ENCODE measurements around the gene STK16. TPM values are rescaled to one million over a fixed set of nuclear protein-coding genes. Genes with fewer than 3 reads are reported as not detected.

The STK16 gene
- total and polyA plus RNA-seq, 2 experiments from 2014 or later, result 7.7 to 35.6 TPM

GRCh38 chr2:219210196-219210885 lies 34.9 kb upstream of the STK16 start:
- H3K4me2 ChIP-seq, result no peak overlapping the region
- no peaks in the 10 kb centered on the region for H3K36me3 ChIP-seq (replicated peaks; ENCODE audit: insufficient read depth, low read depth)
- H3K9me3 ChIP-seq (ENCODE audit: low read depth), result no peaks in the 10 kb centered on the region
- peaks cover 20% of the 10 kb centered on the region for H3K4me1 ChIP-seq (ENCODE audit: insufficient read depth)
- no peak overlapping the region for H2AFZ ChIP-seq
- no peak for DNase-seq (ENCODE audit: low spot score)
- peaks cover 3% of the 10 kb centered on the region for H4K20me1 ChIP-seq (ENCODE audit: insufficient read depth, poor library complexity, severe bottlenecking)
- H3K27me3 ChIP-seq, result no peaks in the 10 kb centered on the region
- H3K27ac ChIP-seq, result no peak overlapping the region
- H3K4me3 ChIP-seq, result no peak overlapping the region
- TF ChIP-seq CTCF (IDR thresholded peaks at IDR 0.05; ENCODE audit: poor library complexity), result no peak
- no peak for TF ChIP-seq EZH2 (IDR thresholded peaks at IDR 0.05; ENCODE audit: borderline replicate concordance)
- TF ChIP-seq EZH2phosphoT487 (IDR thresholded peaks at IDR 0.05; ENCODE audit: low read depth, severe bottlenecking, unreplicated experiment), result no peak
- 96% methylated on average over 24 of the region's 24 CpGs for WGBS (ENCODE audit: low lambda C conversion rate, missing lambda C conversion rate)
- H3K9me2 ChIP-seq (replicated peaks; ENCODE audit: insufficient read depth), result no peaks in the 10 kb centered on the region
- peaks cover 6% of the 10 kb centered on the region for H3K79me2 ChIP-seq

- 95% methylated on average over 9 of the region's 9 CpGs for WGBS (ENCODE audit: low lambda C conversion rate, missing lambda C conversion rate)
- Histone ChIP-seq H3K36me3 (replicated peaks; ENCODE audit: insufficient read depth, low read depth) (no peaks in the 10 kb centered on the region), H4K20me1 (ENCODE audit: insufficient read depth, poor library complexity, severe bottlenecking) (peaks cover 3% of the 10 kb centered on the region), H2AFZ (no peak overlapping the region), H3K27me3 (no peaks in the 10 kb centered on the region), H3K9me2 (replicated peaks; ENCODE audit: insufficient read depth) (no peaks in the 10 kb centered on the region), H3K9me3 (ENCODE audit: low read depth) (no peaks in the 10 kb centered on the region), H3K27ac (no peak overlapping the region), H3K4me1 (ENCODE audit: insufficient read depth) (peaks cover 18% of the 10 kb centered on the region), H3K79me2 (peaks cover 6% of the 10 kb centered on the region), H3K4me2 (no peak overlapping the region), H3K4me3 (no peak overlapping the region)
- TF ChIP-seq EZH2phosphoT487 (IDR thresholded peaks at IDR 0.05; ENCODE audit: low read depth, severe bottlenecking, unreplicated experiment) (no peak), EZH2 (IDR thresholded peaks at IDR 0.05; ENCODE audit: borderline replicate concordance) (no peak), CTCF (IDR thresholded peaks at IDR 0.05; ENCODE audit: poor library complexity) (no peak)
- no peak for DNase-seq (ENCODE audit: low spot score)
These were observed 34.4 kb upstream of the STK16 start for GRCh38 chr2:219210886-219211362.

GRCh38 chr2:219213026-219213415 lies 32.3 kb upstream of the STK16 start:
- no peak for TF ChIP-seq EZH2phosphoT487 (IDR thresholded peaks at IDR 0.05; ENCODE audit: low read depth, severe bottlenecking, unreplicated experiment)
- no peak for TF ChIP-seq EZH2 (IDR thresholded peaks at IDR 0.05; ENCODE audit: borderline replicate concordance)
- no peak for TF ChIP-seq CTCF (IDR thresholded peaks at IDR 0.05; ENCODE audit: poor library complexity)
- Histone ChIP-seq H3K9me2 (replicated peaks; ENCODE audit: insufficient read depth) (no peaks in the 10 kb centered on the region), H3K27ac (no peak overlapping the region), H2AFZ (no peak overlapping the region), H3K9me3 (ENCODE audit: low read depth) (no peaks in the 10 kb centered on the region), H3K79me2 (peaks cover 13% of the 10 kb centered on the region), H3K4me2 (no peak overlapping the region), H3K4me3 (no peak overlapping the region), H4K20me1 (ENCODE audit: insufficient read depth, poor library complexity, severe bottlenecking) (peaks cover 3% of the 10 kb centered on the region), H3K4me1 (ENCODE audit: insufficient read depth) (peaks cover 5% of the 10 kb centered on the region), H3K36me3 (replicated peaks; ENCODE audit: insufficient read depth, low read depth) (no peaks in the 10 kb centered on the region), H3K27me3 (no peaks in the 10 kb centered on the region)
- WGBS (ENCODE audit: low lambda C conversion rate, missing lambda C conversion rate), result 91% methylated on average over 8 of the region's 8 CpGs
- no peak for DNase-seq (ENCODE audit: low spot score)

Data from hepatocyte (in vitro differentiated cells).